Activated T-helper 1 cell treated with anti-CD3 and anti-CD28 coated beads, Interleukin-12 subunit alpha, Interleukin-12 subunit beta, Interleukin-2, Interleukin-4 antibody, amounts not matched to agents 30 ng/mL and 10 ng/mL and 1 ng/mL, durations not matched to agents 14 hours and 24 hours and 36 hours (primary cell): ENCODE measurements around the gene DCAF4L1. TPM values are rescaled to one million over a fixed set of nuclear protein-coding genes. Genes with fewer than 3 reads are reported as not detected.

Experiments
- DNase-seq: peaks from one replicate; pipeline ENCODE4 v3.0.0; 2021; ENCODE audit warnings: low spot score
- H3K27ac Mint-ChIP-seq: one replicate; pipeline ENCODE4 v1.8.0; 2021; ENCODE audit warnings: mild to moderate bottlenecking, mixed read lengths
- H3K27me3 Mint-ChIP-seq: one replicate; pipeline ENCODE4 v1.8.0; 2022; ENCODE audit warnings: mild to moderate bottlenecking, moderate library complexity, mixed read lengths; ENCODE audit not compliant: insufficient read depth
- H3K36me3 Mint-ChIP-seq: one replicate; pipeline ENCODE4 v1.8.0; 2021; ENCODE audit warnings: low read depth, mixed read lengths
- H3K4me1 Mint-ChIP-seq: one replicate; pipeline ENCODE4 v1.8.0; 2021; ENCODE audit warnings: low read depth, mixed read lengths
- H3K4me3 Mint-ChIP-seq: one replicate; pipeline ENCODE4 v1.8.0; 2021; ENCODE audit warnings: mild to moderate bottlenecking, moderate library complexity, mixed read lengths
- H3K9me3 Mint-ChIP-seq: one replicate; pipeline ENCODE4 v1.8.0; 2021; ENCODE audit warnings: mixed read lengths
- intact Hi-C: fragments of 100-400 bp; cut with micrococcal nuclease; formaldehyde crosslinking; loops from one replicate; pipeline ENCODE4 v1.15.1; 2024
- total RNA-seq: library from RNA; stranded (reverse); gene quantifications from 2 replicates; pipeline ENCODE4 v1.2.3, GENCODE V29; 2022

DCAF4L1 gene
- total RNA-seq, 1 donor from 2014 or later: 0.31 TPM

DNA sequence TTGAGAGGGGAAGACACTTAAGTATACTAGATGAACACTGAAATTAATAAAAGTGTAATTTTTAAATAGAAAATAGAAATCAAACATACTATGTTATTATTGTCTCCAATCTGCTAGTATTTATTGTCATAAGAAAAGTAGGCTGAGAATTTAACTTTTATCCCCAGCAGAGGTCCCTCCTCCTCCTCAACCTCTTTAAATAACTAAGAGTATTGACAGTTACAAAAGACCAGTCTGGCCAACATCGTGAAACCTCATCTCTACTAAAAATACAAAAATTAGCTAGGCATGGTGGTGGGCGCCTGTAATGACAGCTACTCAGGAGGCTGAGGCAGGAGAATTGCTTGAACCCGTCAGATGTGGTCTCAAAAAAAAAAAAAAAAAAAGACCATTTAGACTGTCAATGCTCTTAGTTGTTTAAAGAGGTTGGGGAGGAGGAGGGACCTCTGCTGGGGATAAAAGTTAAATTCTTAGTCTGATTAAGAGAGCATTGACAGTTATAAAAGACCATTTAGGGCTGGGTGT lies 13.0 kb downstream of the DCAF4L1 start:
- Mint-ChIP-seq H3K4me1 (peaks cover 30% of the 10 kb centered on the region), H3K27ac (no peak overlapping the region), H3K4me3 (no peak overlapping the region), H3K36me3 (peaks cover 10% of the 10 kb centered on the region), H3K27me3 (no peaks in the 10 kb centered on the region), H3K9me3 (no peaks in the 10 kb centered on the region)
- DNase-seq: no peak
- intact Hi-C loops: loop anchor here (5.0 kb wide), 1 partner anchor 663 kb away; the partner anchor contains the start of gene ATP8A1

DNA sequence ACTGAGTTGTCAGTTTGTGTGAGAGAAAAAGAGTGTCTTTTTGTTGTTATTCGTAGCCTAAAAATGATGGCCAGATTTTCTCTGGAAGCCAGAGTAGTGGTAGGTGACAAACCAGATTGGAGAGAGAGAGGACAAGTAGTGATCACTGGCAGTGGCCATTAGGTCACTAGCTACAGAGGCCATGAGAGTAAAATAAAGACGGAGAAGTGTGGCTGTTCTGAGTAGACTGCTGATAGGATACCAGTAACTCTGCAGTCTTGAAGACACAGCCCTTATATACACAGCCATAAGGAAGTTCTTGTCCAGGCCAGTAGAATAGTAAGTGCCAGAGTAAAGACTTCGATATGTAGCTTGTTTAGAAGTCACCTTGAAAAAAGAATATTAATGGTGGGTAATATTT lies 16.5 kb downstream of the DCAF4L1 start:
- Mint-ChIP-seq H3K27ac (no peak overlapping the region), H3K4me3 (no peak overlapping the region), H3K4me1 (peaks cover 8% of the 10 kb centered on the region), H3K9me3 (no peaks in the 10 kb centered on the region), H3K27me3 (no peaks in the 10 kb centered on the region), H3K36me3 (peaks cover 14% of the 10 kb centered on the region)
- DNase-seq: no peak
- intact Hi-C loops: no loop called here

- intact Hi-C loops: no loop called here
- Mint-ChIP-seq H3K4me1 (peaks cover 8% of the 10 kb centered on the region), H3K27me3 (no peaks in the 10 kb centered on the region), H3K36me3 (peaks cover 20% of the 10 kb centered on the region), H3K27ac (no peak overlapping the region), H3K4me3 (no peak overlapping the region), H3K9me3 (no peaks in the 10 kb centered on the region)
- DNase-seq: no peak
Measured at GRCh38 chr4:41999321-41999720, 17.8 kb downstream of the DCAF4L1 start.

- peaks cover 39% of the 10 kb centered on the region for H3K36me3 Mint-ChIP-seq
- DNase-seq: no peak
- H3K4me3 Mint-ChIP-seq: no peak overlapping the region
- no peaks in the 10 kb centered on the region for H3K9me3 Mint-ChIP-seq
- H3K4me1 Mint-ChIP-seq: peaks cover 8% of the 10 kb centered on the region
- H3K27ac Mint-ChIP-seq: no peak overlapping the region
- H3K27me3 Mint-ChIP-seq: no peaks in the 10 kb centered on the region
- intact Hi-C loops: no loop called here
Measured at GRCh38 chr4:42008011-42008786, 26.6 kb downstream of the DCAF4L1 start.

- H3K4me3 Mint-ChIP-seq: no peak overlapping the region
- no peak overlapping the region for H3K27ac Mint-ChIP-seq
- no peaks in the 10 kb centered on the region for H3K27me3 Mint-ChIP-seq
- DNase-seq: no peak
- H3K4me1 Mint-ChIP-seq: peaks cover 5% of the 10 kb centered on the region
- H3K9me3 Mint-ChIP-seq: no peaks in the 10 kb centered on the region
- intact Hi-C loops: no loop called here
- H3K36me3 Mint-ChIP-seq: peaks cover 15% of the 10 kb centered on the region
Measured at GRCh38 chr4:42015438-42015837, 33.9 kb downstream of the DCAF4L1 start.

- H3K36me3 Mint-ChIP-seq: peaks cover 21% of the 10 kb centered on the region
- peaks cover 5% of the 10 kb centered on the region for H3K4me1 Mint-ChIP-seq
- DNase-seq: no peak
- no peaks in the 10 kb centered on the region for H3K27me3 Mint-ChIP-seq
- H3K27ac Mint-ChIP-seq: no peak overlapping the region
- no peak overlapping the region for H3K4me3 Mint-ChIP-seq
- intact Hi-C loops: no loop called here
- H3K9me3 Mint-ChIP-seq: no peaks in the 10 kb centered on the region
Measured at GRCh38 chr4:42018451-42018850, 36.9 kb downstream of the DCAF4L1 start.

Other genes with a start within 250 kb of the DCAF4L1 start
- gene PHOX2B, start 233.0 kb upstream of the DCAF4L1 start, total RNA-seq: not detected in 2 replicates
- gene TMEM33, start 46.3 kb upstream of the DCAF4L1 start, total RNA-seq: 97.8 and 106 TPM in 2 replicates
- 40.4 and 43.2 TPM in 2 replicates for gene SLC30A9, start 8.8 kb downstream of the DCAF4L1 start, total RNA-seq
- gene BEND4, start 170.9 kb downstream of the DCAF4L1 start, total RNA-seq: 0.20 and 0.47 TPM in 2 replicates